GM21423 (cell line): ENCODE results near the gene SEMA4D.

Experiments
- ATAC-seq: cut with Tn5 transposase; IDR thresholded peaks from one replicate; pipeline ENCODE4 v1.9.1; 2021; ENCODE audit warnings: mild to moderate bottlenecking, moderate library complexity; ENCODE audit not compliant: unreplicated experiment

The SEMA4D gene

GRCh38 chr9:89417832-89418473, 80.0 kb downstream of the SEMA4D start:
- no peak for ATAC-seq

GRCh38 chr9:89414670-89415324, 83.1 kb downstream of the SEMA4D start:
- no peak for ATAC-seq

DNA sequence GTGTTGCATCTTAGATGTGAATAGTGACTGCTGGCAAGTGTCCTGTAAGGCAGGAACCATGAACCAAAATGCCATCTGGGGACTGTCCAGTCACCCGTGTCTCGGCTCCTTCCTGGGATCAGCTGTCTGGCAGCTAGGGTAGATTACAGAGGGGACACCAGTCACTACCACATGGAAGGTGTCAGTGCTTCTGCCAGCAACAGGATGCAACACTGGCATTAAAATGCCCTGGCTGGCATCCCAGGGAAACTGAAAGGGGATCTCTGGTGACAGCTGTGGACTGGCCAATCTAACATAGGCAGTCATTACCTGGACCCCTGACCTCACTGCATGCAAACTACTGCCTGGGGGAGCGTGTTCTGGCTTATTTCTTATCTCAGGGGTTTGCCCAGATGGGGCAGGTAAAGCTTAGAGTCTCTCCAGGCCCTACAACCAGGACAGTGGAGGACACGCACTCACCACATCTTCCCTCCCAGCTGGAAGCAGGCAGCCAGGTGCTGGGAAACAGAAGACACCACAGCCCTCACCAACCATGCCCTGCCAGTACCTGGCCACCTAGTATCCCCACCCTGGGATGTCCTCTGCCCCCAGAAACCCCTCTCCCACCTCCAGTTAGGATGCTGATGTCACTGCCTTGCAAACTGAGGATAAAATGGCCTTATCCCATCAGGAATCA, 83.8 kb downstream of the SEMA4D start:
- no peak for ATAC-seq

- ATAC-seq = no peak
Observed at GRCh38 chr9:89412951-89413350, 85.0 kb downstream of the SEMA4D start.

GRCh38 chr9:89412541-89412940, 85.4 kb downstream of the SEMA4D start:
- no peak for ATAC-seq

GRCh38 chr9:89411759-89412158, 86.2 kb downstream of the SEMA4D start:
- no peak for ATAC-seq

GRCh38 chr9:89410641-89411350, 87.1 kb downstream of the SEMA4D start:
- ATAC-seq = no peak

DNA sequence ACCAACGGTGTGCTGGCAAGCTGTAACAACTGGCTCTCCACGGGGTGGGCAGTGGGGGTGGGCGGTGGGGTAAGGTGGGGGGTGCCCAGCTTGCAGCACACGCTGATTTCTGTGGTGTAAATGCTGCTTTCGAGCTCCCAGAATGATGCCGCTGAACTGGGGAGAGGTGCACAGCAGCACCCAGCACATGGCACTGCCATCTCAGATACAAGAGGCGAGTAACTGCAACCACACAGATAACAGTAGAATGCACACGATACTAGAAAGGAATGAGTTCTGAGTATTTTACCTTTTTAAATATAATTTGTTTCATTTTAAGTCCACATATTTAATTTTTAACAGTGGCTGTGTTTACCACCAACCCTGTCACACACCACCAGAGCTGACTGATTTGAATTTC, 87.9 kb downstream of the SEMA4D start:
- no peak for ATAC-seq

DNA sequence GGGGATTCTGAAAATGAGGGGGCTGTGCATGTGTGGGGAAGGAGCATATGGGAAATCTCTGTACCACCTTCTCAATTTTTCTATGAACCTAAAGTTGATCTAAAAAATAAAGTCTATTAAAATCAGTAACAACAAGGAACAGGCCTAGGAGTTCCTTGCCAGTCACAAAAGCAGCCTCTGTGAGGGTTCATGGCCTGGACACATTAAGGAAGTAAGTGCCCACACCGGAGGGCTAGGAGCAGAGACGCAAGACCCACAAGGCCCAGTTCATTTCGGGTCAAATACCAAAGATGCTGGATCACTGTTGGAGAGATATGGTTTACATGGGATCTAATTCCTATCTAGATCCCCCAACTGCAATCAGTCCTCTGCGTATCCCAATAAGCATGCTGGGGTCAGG, 88.4 kb downstream of the SEMA4D start:
- ATAC-seq = no peak

DNA sequence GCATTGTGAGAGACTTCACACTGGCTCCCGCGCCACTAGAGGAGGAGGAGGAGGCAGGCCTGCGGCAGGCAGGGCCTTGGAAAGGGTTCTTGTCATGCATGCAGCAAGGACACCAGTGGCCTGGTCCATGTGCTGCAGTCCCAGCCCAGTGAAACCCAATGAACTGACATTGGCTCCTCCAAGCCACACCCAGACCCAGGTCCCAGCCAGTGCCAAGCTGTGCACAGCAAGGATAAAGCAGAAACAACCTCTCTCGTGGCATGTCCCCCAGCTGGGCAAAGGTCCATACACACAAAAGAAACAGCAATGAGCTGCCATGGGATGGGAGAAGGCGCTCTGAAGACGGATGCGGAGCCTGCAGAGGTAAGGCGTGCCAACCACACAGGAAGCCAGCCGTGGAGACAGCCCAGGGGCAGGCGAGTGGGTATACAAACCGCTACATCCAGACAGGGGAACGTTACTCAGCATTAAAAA, 89.2 kb downstream of the SEMA4D start:
- ATAC-seq = no peak

- ATAC-seq = no peak
Observed at GRCh38 chr9:89407070-89407469, 90.8 kb downstream of the SEMA4D start.

DNA sequence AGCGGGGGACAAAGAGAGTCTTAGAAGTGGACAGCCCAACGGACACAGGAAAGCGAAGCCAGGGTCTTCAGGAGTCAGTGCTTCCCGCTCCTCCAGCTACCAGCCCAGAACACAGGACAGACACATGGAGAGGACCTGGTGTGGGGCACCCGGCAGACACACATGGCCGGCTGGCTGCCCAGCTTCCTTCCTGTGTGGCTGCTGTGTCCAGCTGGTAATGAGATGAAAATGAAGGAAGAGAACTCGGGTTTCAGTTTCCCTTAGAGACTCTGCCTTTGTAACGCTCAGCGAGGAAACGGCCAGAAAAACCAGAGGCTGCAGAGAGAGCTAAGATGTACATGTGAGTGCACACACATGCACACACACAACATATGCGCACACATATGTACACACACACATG, 92.1 kb downstream of the SEMA4D start:
- peak; percentile 47 for ATAC-seq

DNA sequence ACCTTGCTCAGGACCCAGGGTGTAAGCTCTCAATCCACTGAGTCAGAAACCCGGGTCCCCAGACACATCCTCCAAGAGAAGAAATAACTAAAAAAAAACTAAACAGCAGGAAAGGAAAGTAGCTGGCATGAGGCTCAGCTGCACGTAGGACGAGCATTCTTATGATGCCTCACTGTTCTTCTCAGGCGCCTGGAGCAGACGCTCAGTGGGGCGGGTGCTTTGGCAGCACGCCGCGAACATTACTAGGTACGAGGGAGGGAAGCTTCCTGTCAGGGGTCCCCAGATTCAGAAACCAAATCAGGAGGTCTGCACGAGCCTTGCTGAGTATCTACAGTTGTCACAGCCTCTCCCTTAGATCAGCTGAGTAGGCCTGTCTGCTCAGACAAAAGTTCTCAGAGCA, 93.8 kb downstream of the SEMA4D start:
- ATAC-seq = no peak

DNA sequence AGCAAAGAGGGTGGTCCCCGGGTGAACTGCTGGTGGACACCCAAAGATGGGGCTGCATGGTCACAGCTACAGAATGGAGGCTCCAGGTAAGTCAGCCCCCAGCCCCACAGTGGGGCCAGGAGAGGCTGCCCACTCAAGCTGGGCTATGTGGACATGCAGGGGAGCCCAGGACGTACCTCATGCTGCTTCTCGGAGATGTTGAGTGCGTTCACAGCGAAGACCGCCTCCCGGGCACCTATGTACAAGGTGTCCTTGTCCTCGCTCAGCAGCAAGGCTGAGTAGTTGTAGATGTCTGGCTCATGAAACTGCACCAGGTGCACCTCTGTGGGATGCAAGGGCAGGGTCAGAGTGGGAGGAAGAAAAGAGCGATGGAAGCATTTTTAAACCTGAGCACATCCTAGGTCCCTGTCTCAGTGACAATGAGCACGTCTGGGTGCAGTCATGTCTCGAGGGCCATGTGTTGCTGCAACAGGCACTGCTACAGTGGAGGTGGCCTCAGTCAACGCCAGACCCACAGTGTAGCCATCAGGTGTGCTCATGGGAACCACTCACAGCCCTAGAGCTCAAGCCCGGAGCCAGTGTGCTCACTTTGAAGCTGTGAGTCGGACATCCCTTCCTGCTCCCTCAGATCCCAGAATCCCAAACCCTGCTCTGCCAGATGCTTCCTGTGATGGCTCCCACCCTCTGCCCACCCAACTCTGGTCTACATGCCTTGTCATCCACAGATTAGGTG, 95.1 kb downstream of the SEMA4D start:
- ATAC-seq = no peak

DNA sequence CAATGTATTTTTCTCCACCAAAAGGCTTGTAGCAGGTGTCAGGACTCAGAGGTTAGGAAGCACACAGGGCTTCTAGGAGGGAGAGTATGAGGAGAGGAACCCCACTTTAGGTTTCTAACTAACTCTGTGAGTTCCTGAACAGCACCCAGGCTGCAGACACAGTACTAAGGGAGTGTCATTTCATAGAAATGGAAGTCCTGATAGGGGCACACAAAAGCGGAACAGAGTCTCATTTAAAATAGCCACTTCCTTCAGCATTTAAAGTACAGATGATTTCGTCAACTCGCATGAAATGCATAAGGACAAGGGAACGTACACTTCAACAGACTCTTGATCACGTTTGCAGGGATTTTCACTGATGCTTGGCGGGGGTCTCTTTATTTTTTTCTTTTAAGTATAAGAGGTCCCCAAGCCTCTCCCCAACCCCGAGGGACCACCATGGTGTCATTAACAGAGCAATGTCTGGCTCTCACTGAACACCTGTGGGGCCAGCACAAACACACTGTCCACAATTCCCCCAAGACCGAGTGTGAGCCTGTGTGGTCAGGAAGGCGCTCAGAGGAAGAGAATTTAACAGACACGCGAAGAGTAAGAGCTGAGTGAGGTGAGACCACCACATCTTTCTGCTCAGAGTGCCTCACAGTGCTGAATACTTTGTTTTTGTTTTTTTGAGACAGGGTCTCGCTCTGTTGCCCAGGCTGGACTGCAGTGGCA, 97.4 kb downstream of the SEMA4D start:
- ATAC-seq = peak; percentile 73

GRCh38 chr9:89398621-89399020, 99.3 kb downstream of the SEMA4D start:
- no peak for ATAC-seq

DNA sequence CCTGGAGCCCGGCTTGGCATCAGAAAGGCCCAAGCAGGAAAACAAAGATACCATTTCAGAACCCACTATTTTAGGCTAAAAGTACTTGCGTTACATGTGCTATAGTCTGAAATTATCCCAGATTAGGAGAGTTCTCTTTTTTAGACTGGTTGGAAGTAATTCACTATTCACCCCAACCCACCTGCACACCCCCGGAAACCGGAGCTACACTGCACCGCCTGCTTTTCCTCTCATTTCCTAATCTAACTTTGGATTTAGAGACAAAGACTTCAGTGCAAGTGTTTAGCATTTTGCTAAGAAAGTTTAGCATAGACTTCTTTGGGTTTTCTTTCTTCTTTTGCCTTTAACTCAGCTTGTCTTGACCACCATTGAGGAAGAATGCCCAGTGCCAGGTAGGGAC, 100.4 kb downstream of the SEMA4D start:
- no peak for ATAC-seq

GRCh38 chr9:89395931-89396710, 101.8 kb downstream of the SEMA4D start:
- no peak for ATAC-seq

GRCh38 chr9:89394412-89394811, 103.5 kb downstream of the SEMA4D start:
- ATAC-seq = no peak
